ACHN (cell line): ENCODE data around the gene BLOC1S5.
"Not testable (repeated sequence)": the region's sequence is repeated elsewhere in the genome, so short reads cannot be mapped to it uniquely, and the experiment has no call there.

Experiments used
- DNase-seq: peaks from one replicate; pipeline ENCODE4 v3.0.0-alpha.2; 2015
- in situ Hi-C: cut with HindIII; loops from 2 replicates; pipeline ENCODE4 v1.10.0; 2017; ENCODE audit warnings: low sequenced_read_pairs, low pct_ligation_motif_present, low pct_unique_long_range_greater_than_20kb

Gene BLOC1S5

DNA sequence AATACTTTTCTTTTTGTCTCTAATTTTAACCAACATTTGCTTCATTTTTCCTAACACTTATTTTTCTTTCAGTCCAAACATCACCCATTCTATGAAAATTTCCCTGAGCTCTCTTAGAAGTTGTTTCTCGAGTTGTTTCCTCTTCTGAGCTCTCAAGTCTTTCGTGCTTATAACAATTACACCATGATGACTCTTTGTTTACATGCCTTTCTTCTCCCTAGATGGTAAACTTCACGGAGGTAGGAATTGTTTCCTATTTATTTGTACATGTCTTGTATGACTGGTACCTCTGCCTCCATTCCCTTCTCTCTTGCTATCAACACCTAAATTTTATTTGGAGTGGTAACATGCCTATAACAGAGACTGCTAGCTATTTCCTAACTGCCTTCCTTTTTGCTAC, 6.4 kb downstream of the BLOC1S5 start:
- DNase-seq: no peak
- in situ Hi-C loops: no loop called here

DNA sequence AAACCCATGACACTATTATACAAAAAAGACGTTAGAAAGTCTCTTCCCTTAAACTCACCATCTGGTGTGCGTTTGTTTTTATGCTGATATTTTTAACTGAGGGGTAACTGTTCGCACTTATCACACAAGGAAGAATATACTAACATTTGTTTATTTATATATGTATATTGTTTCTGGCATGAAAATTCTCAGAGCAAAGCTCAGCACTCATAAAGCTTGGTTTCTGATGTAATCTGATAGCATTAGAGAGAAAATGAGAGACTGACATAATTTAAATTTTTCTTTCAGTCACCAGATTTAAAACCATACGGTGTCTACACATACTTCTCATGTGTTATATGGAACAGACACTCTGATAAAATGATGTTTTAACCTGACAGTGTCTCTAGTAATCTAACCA, 6.9 kb downstream of the BLOC1S5 start:
- DNase-seq: no peak
- in situ Hi-C loops: no loop called here

DNA sequence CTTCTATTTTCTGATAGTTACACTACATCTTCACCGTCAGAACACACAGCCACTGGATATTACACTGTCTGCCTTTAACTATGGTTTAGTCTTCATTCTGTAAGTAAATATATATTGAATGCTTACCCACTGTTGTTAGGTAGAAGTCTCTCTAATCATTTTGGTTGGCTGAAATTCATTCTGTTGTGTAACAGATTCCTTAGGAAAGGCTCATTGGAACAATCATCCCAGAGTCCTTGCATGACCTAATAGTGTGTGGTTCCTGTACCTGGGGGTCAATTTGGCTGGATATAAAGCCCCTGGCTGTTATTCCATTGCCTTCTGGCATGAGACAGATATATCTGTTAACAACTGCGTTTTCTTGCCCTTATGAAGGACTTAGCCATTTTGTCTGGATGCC, 9.9 kb downstream of the BLOC1S5 start:
- in situ Hi-C loops: no loop called here
- no peak for DNase-seq

DNA sequence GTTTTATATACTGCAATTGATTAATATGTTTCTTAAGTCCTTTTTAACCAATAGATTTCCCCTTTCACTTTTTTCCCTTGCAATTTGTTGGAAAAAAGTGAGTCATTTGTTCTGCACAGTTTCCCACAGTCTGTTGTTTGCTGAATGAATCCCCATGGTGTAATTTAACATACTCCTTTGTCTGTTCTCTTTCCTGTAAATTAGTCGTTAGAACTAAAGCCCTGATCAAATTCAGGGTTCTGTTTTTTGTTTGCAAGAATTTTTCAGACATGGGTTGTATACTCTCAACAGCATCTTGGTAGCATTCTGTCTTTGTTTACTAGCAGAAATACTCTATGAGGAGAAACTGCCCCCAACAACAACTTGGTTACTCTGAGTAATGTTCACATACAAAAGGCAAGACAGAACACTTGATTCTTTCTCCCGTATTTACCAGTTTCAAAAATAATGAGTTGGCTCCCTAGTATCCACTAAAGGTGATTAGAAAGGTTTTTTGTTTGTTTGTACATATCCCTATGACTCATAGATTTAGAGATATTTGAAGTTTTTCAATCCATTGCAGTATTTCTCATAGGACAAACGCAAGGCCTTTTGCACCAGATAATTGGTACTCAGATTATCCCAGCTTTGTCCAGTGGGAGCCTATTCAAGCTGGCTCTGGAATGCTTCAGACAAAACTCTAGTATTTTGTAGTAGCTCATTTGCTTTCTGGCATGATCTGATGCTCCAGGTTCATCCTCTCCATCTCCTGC, 16.5 kb downstream of the BLOC1S5 start:
- DNase-seq: no peak

DNA sequence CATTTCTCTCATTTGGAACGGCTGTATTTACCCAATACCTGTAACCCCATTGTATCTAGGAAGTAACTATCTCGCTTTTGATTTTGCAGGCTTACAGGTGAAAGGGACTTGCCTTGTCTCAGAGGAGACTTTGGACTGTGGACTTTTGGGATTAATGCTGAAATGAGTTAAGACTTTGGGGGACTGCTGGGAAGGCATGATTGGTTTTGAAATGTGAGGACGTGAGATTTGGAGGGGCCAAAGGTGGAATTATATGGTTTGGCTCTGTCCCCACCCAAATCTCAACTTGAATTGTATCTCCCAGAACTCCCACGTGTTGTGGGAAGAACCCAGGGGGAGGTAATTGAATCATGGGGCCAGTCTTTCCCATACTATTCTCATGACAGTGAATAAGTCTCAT, 18.4 kb downstream of the BLOC1S5 start:
- in situ Hi-C loops, DNase-seq: not testable (repeated sequence)

More for the DNA sequence above, 16.5 kb downstream of the BLOC1S5 start:
- in situ Hi-C loops: no loop called here

DNA sequence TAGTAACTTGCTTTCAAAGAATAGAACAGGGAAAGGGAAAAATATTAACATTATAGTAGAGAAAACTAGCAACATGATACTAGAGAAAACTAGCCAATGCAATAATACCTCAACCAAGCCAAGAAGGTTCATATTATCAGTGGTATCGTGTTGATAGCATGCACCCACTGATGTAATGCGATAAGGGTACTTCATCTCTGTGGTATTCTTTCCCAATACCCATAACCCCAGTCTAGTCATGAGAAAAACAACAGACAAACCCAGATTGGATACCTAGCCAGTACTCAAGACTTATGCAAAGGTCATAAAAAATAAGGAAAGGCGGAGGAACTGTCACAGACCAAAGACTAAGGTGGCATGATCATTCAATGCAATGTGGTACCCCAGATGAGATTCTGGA, 21.0 kb downstream of the BLOC1S5 start:
- no peak for DNase-seq
- in situ Hi-C loops: no loop called here

DNA sequence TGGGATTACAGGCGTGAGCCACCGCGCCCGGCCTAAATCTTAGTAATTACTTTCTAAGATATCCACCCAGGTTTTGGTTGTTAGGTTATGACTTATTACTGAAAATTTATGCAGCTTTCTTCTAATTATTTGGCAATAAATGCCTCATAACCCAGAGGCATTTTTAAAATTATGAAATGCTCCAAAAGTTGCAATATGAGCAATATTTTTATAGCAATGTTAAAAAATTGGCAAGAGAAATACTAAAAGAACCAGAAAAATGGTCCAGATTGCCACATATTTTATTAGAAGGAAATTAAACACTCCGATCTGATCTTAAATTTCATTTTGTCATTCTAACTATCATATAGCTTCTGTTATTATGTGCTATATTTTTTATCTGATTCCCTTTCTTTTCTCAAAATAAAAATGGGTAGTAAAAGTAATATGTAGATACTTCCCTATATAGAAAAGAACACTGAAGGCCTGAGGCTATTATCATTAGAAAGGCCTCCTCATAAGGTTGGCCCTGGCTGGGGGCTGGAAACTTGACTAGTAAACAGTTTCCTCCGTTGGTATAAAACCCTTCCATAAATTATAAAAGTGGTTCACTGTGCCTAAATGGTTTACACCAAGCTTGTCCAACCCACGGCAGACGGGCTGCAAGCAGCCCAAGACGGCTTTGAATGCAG, 22.1 kb downstream of the BLOC1S5 start:
- in situ Hi-C loops: no loop called here
- no peak for DNase-seq

DNA sequence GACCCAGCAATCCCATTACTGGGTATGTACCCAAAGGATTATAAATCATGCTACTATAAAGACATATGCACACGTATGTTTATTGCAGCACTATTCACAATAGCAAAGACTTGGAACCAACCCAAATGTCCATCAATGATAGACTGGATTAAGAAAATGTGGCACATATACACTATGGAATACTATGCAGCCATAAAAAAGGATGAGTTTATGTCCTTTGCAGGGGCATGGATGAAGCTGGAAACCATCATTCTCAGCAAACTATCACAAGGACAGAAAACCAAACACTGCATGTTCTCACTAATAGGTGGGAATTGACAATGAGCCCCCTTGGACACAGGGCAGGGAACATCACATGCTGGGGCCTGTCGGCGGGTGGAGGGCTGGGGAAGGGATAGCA, 30.1 kb downstream of the BLOC1S5 start:
- in situ Hi-C loops, DNase-seq: not testable (repeated sequence)

DNA sequence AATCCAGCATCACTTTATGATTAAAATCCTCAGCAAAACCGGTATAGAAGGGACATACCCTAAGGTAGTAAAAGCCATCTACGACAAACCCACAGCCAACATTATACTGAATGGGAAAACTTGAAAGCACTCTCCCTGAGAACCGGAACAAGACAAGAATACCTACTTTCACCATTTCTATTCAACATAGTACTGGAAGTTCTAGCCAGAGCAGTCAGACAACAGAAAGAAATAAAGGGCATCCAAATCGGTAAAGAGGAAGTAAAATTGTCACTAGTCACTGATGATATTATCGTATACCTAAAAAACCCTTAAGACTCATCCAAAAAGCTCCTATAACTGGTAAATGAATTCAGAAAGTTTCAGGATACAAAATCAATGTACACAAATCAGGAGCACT, 33.3 kb downstream of the BLOC1S5 start:
- no peak for DNase-seq
- in situ Hi-C loops: no loop called here

DNA sequence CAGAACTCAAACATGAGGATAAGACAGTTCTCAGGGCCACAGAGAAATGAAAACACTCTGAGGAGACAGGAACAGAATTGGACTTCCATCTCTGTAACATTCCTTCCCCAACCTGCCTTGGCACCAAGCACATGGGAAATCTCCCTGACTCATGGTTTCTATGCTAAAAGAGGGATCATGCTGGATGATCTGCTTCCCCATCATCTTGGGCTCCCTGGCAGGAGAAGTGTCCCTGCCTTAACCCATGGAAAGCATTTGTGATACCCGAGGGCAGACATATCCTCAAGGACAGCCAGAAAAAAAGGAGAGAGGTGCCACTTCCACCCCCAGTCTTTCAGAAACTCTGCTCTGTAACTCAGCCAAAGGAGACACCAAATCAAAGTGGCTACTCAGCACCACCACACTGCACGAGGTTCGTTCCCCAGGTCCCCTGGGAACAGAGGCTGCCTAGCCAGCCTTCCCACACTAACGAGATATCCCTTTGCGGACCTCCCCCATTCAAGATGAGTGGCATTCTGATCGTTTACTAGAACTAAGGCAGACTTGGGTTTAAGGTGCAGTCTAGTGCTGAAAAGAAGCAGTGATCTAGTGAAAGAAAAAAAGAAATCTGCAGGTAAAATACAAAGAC, 34.8 kb downstream of the BLOC1S5 start:
- in situ Hi-C loops: no loop called here
- DNase-seq: no peak

DNA sequence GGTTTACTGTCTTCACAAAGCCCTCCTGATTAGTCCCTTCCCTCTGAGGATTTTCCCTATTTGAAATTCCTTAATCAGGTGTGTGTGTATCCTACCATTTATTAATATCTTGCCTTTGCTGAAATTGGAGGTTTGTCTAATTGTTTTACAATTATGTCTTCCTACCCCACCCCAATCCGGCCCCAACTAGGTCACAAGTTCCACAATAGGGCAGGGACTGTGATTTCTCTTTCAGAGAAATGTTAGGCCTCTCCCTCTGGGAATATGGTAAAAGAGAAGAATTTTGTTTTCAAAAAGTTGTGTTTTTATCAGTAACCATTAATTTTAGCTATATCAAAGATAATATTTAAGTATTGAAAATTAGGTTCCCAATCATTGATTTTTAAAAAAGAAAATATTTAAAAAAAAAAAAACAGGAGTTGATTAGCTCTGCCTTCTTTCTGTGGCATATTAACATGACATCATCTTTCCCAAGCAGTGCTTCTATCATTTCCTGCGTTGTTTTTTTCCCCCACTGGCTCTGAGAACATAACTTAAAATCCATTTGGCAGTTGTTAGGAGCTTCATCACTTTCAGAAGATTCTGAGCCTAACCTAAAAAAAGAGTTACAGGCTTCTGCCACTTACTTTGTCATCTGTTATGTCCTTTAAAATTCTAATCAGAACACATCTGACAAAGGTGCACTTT, 36.1 kb downstream of the BLOC1S5 start:
- DNase-seq: no peak
- in situ Hi-C loops: no loop called here

DNA sequence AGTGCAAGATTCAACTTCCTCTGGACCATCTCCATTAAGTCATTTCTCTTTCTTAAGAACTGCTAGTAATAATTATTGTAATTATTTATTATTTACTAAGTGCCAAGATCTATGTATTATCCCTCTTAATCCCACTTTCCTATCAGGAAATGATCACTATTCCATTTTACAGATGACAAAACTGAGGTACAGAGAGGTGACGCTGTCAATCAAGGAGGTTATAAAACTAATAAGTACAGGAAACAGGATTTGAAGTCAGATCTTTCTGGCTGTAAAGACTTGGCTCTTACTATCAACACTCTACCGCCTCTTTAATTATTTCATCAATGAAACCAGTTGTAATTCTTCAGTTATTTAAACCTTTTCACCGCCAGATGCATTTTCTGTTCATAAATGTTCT, 37.4 kb downstream of the BLOC1S5 start:
- in situ Hi-C loops: no loop called here
- DNase-seq: no peak

DNA sequence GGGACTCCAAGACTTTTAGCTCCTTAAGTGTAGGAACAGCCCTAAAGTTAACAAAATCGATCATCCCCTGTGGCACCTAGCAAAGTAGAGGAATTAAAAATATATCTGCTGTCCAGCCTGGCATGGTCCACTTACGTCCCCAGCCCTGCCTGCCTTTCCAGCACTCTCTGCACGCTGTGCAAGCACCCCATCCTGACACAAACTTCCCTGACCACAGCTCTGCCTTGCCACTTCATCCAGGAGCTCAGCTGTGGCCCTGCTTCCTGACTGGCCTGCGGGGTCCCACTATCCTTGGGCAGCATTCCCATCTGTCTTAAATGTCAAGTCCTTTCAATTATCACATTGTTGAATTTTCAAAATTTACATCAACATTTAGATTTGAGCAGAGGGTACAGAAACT, 39.0 kb downstream of the BLOC1S5 start:
- DNase-seq: no peak
- in situ Hi-C loops: no loop called here

DNA sequence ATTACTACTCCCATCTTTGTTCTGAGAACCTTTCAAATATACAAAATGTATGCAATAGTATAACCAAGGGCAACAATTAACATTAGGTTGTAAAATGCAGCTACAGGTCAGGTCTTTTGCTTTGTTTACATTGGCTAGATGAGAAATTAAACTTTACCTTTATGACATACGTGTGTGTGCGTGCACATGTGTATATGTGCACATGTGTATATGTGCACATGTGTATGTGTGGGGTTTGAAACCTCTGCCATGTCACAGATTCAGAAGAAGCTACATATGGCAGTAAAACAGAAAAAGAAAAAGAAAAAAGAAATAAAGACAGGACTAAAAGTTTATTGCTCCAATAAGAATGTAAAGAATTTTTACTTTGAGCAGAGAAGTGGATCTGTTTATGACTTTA, 40.6 kb downstream of the BLOC1S5 start:
- no peak for DNase-seq
- in situ Hi-C loops: no loop called here

DNA sequence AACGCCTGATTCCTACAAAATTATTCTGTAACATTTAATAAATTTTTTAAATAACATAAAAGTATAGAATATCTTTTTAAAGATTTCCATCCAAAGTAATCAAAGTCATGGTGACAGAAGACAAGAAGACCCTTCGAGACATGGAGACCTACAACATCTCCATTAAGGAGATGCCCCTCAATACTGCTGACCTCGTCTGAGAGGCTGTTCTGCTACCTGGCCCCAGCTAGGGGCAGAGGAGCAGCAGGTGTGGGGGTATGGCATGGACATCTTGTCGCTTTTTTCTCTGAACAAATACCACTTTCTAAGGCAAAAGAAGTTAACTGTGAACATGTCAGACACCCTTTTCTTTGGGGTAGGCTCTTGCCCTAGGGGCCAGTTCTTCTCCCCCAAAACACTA, 44.1 kb downstream of the BLOC1S5 start:
- in situ Hi-C loops: no loop called here
- no peak for DNase-seq

DNA sequence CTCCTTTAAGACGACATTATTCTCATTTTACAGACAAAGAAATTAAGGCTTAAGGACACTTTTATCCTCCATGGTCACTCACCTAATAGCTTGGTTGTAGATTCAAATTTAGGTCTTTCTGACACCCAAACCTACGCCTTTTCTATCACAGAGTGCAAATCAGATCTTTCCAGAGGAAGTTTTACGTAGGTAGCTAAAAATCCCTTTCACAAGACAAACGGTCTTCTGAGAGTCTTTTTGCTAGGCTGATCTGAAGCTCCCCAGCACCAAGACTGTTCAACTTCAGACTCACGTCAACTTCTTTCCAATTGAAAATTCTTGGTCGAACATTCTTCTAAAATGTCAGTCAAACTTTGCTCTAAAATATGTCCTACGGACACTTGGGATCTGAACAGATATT, 46.5 kb downstream of the BLOC1S5 start:
- no peak for DNase-seq
- in situ Hi-C loops: no loop called here

DNA sequence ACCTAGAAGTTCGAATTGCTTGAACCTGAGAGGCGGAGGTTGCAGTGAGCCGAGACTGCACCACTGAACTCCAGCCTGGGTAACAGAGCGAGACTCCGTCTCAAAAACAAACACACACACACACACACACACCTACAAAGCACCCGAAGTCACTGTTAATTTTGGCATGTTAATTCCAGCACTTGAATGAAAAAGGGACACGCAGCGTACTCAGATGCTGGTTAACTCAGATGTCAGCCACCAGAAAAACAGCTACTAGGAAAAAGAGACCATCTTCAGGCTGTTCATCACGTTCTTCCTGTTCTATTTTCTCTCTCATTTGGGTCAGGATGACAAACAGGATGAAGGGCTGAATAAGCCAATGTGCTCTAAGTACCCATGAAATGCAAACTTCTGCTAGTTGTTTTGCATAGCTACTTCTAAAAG, 46.9 kb downstream of the BLOC1S5 start:
- DNase-seq: peak; percentile 21
- in situ Hi-C loops: no loop called here

DNA sequence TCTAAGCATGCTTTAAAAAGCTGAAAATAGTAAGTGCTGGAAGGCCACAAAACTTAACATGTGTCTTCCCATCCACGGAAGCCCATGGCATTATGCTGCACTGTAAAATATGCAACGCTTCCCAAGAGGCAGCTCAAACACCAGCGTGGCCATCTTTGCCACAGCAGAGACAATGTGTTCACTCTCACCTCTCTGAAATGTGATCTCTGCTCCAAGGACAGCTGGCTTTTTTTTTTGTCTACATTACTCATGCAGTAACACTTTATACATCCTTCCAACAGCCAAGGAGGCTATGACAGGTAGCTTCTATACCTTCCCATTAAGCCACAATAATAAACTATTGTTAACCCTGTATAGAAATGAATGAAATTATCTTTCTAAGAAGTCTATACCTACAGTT, 49.2 kb downstream of the BLOC1S5 start:
- in situ Hi-C loops: no loop called here
- DNase-seq: no peak

DNA sequence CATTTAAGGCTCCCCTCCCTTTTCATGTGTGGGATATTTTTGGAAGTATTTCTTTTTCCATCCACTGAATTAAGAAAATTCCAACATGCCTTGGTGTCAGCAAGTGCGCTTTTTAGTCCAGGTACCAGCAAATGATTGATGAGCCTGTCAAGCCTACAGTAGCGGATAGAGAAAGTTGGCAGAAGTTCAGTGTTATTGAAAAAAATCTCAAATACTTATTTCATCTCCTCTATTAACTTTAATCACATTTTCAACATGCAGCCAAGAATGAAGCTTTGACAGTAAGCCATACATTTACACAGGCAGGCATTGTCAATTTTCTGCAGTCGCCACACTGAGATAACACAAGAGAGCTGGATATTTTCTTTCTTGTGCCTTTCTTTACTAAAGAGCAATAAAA, 50.4 kb downstream of the BLOC1S5 start:
- DNase-seq: no peak
- in situ Hi-C loops: no loop called here
